Neural cell (in vitro differentiated cells): ENCODE results near the gene NAV1. TPM values are rescaled to one million over a fixed set of nuclear protein-coding genes. Genes with fewer than 3 reads are reported as not detected.

Experiments
- H2AFZ ChIP-seq: fragments of 200-600, 300-800 bp; sonication (generic), shearing (Covaris generic); 2 replicates; pipeline ENCODE4 v1.6.0; 2014; ENCODE audit warnings: low read depth, mild to moderate bottlenecking, antibody characterized with exemption, low read length, moderate library complexity
- H3F3A ChIP-seq: fragments of 200-600 bp; shearing (Covaris generic); 2 replicates; pipeline ENCODE4 v1.6.1; 2016; ENCODE audit warnings: mild to moderate bottlenecking, moderate library complexity, mixed read lengths, antibody characterized with exemption, low read length; ENCODE audit not compliant: insufficient read depth, poor library complexity, severe bottlenecking
- H3K27ac ChIP-seq: fragments of 200-600, 300-800 bp; sonication (generic), shearing (Covaris generic); 2 replicates; pipeline ENCODE4 v1.5.1; 2014; ENCODE audit warnings: mild to moderate bottlenecking, low read length, moderate library complexity
- H3K27me3 ChIP-seq: fragments of 300-800, 200-600 bp; sonication (generic), shearing (Covaris generic); 2 replicates; pipeline ENCODE4 v1.6.0; 2014; ENCODE audit warnings: mild to moderate bottlenecking, low read depth, low read length, moderate library complexity; ENCODE audit not compliant: insufficient read depth
- H3K36me3 ChIP-seq: fragments of 300-800, 200-600 bp; sonication (generic), shearing (Covaris generic); 2 replicates; pipeline ENCODE4 v1.5.1; 2014; ENCODE audit warnings: mild to moderate bottlenecking, antibody characterized with exemption, low read length, moderate library complexity; ENCODE audit not compliant: insufficient read depth
- H3K4me2 ChIP-seq: fragments of 300-800, 200-600 bp; sonication (generic), shearing (Covaris generic); 2 replicates; pipeline ENCODE4 v1.6.0; 2014; ENCODE audit warnings: mild to moderate bottlenecking, low read length
- H3K4me3 ChIP-seq: fragments of 300-800, 200-600 bp; sonication (generic), shearing (Covaris generic); 2 replicates; pipeline ENCODE4 v1.5.1; 2014; ENCODE audit warnings: mild to moderate bottlenecking, low read length, moderate library complexity
- H3K79me2 ChIP-seq: fragments of 200-600 bp; shearing (Covaris generic); replicated peaks from 2 replicates; pipeline ENCODE4 v1.6.0; 2014; ENCODE audit warnings: mild to moderate bottlenecking, low read length, moderate library complexity; ENCODE audit not compliant: insufficient read depth
- H3K9ac ChIP-seq: fragments of 300-800, 200-600 bp; sonication (generic), shearing (Covaris generic); 2 replicates; pipeline ENCODE4 v1.6.1; 2016; ENCODE audit warnings: mild to moderate bottlenecking, low read length, mixed read lengths
- H3K9me2 ChIP-seq: fragments of 200-600 bp; shearing (Covaris generic); 2 replicates; pipeline ENCODE4 v1.6.1; 2016; ENCODE audit warnings: mild to moderate bottlenecking, low read length, mixed read lengths; ENCODE audit not compliant: insufficient read depth
- H3K9me3 ChIP-seq: fragments of 200-600, 300-800 bp; sonication (generic), shearing (Covaris generic); 2 replicates; pipeline ENCODE4 v1.6.1; 2016; ENCODE audit warnings: mild to moderate bottlenecking, mixed run types, low read length, moderate library complexity, mixed read lengths
- H4K20me1 ChIP-seq: fragments of 200-600 bp; shearing (Covaris generic); 2 replicates; pipeline ENCODE4 v1.6.1; 2016; ENCODE audit warnings: mild to moderate bottlenecking, mixed run types; ENCODE audit not compliant: insufficient read depth
- CTCF ChIP-seq: fragments of 450-650 bp; IDR thresholded peaks from 2 replicates; pipeline ENCODE4 v1.5.1; 2014; ENCODE audit warnings: antibody characterized with exemption, mild to moderate bottlenecking, moderate library complexity; ENCODE audit not compliant: poor library complexity, severe bottlenecking
- EP300 ChIP-seq: fragments of 450-650 bp; conservative IDR thresholded peaks from 2 replicates; pipeline ENCODE4 v1.6.1; 2014; ENCODE audit warnings: antibody characterized with exemption, mild to moderate bottlenecking, moderate library complexity; ENCODE audit not compliant: poor library complexity, severe bottlenecking
- EZH2 ChIP-seq: fragments of 200-600, 300-800 bp; shearing (Covaris generic), sonication (generic); IDR thresholded peaks from 2 replicates; pipeline ENCODE4 v1.6.1; 2014; ENCODE audit warnings: antibody characterized with exemption, low read length, borderline replicate concordance, mild to moderate bottlenecking; ENCODE audit not compliant: insufficient read depth, poor library complexity, severe bottlenecking
- MXI1 ChIP-seq: fragments of 450-650 bp; conservative IDR thresholded peaks from 2 replicates; pipeline ENCODE4 v1.6.1; 2014; ENCODE audit warnings: antibody characterized with exemption, mild to moderate bottlenecking; ENCODE audit not compliant: poor library complexity, severe bottlenecking
- POLR2AphosphoS5 ChIP-seq: IDR thresholded peaks from 2 replicates; pipeline ENCODE4 v1.6.1; 2012
- RAD21 ChIP-seq: fragments of 450-650 bp; conservative IDR thresholded peaks from 2 replicates; pipeline ENCODE4 v1.6.1; 2014; ENCODE audit warnings: antibody characterized with exemption, mild to moderate bottlenecking, moderate library complexity
- SMC3 ChIP-seq: fragments of 450-650 bp; conservative IDR thresholded peaks from 2 replicates; pipeline ENCODE4 v1.6.1; 2014; ENCODE audit warnings: antibody characterized with exemption, mild to moderate bottlenecking, moderate library complexity; ENCODE audit not compliant: poor library complexity
- TAF1 ChIP-seq: IDR thresholded peaks from 2 replicates; pipeline ENCODE4 v1.6.1; 2012; ENCODE audit warnings: low read depth
- polyA plus RNA-seq: library from polyadenylated mRNA; depleted of rRNA; stranded (reverse); fragments of >200 nt; gene quantifications from 2 replicates; pipeline ENCODE4 v1.2.3, GENCODE V29; 2014
- TF ChIP-seq, protein P1 (sequence below): IDR thresholded peaks from 2 replicates; pipeline ENCODE4 v1.6.1; 2012; ENCODE audit warnings: borderline replicate concordance

Gene NAV1
- polyA plus RNA-seq, 1 donor from 2014 or later = 33.2 TPM

DNA sequence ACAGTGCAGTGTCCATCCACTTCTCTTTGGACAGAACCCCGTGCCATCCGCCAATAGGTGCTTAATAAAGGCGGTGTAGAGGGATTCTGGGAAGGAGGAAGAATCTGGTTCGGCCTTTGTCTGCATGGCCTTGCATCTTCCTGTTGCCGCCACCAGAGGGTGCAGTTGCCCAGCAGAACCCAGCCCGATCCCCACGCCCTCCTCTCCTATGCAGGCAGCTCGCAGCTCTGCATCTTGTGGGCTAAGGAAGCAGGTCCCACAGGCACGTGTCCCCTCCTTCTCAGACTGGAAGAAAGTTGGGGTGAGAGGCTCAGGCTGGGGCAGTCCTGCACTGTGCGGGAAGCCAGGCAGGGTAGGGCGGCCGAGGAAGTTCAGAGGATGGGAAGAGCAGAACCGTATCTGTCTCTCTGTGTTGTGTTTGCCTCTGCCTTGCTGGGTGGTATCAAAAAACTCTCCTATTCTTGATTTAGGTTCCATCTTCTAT is 20.8 kb downstream of the NAV1 start:
- no peak for TF ChIP-seq EZH2
- peak; percentile 99 for TF ChIP-seq CTCF
- TF ChIP-seq POLR2AphosphoS5 = no peak
- peak; percentile 100 for TF ChIP-seq RAD21
- peak; percentile 83 for TF ChIP-seq MXI1
- TF ChIP-seq EP300 = peak; percentile 31
- TF ChIP-seq SMC3 = peak; percentile 100
- H3K9me2 ChIP-seq = no peaks in the 10 kb centered on the region
- H4K20me1 ChIP-seq = no peaks in the 10 kb centered on the region
- no peaks in the 10 kb centered on the region for H3F3A ChIP-seq
- H2AFZ ChIP-seq = peak overlapping the region; percentile 94
- H3K9ac ChIP-seq = peak overlapping the region; percentile 54
- no peak overlapping the region for H3K4me3 ChIP-seq
- peak overlapping the region; percentile 52 for H3K27ac ChIP-seq
- H3K79me2 ChIP-seq = no peaks in the 10 kb centered on the region
- no peaks in the 10 kb centered on the region for H3K27me3 ChIP-seq
- no peaks in the 10 kb centered on the region for H3K36me3 ChIP-seq
- no peak overlapping the region for H3K4me2 ChIP-seq
- no peaks in the 10 kb centered on the region for H3K9me3 ChIP-seq

DNA sequence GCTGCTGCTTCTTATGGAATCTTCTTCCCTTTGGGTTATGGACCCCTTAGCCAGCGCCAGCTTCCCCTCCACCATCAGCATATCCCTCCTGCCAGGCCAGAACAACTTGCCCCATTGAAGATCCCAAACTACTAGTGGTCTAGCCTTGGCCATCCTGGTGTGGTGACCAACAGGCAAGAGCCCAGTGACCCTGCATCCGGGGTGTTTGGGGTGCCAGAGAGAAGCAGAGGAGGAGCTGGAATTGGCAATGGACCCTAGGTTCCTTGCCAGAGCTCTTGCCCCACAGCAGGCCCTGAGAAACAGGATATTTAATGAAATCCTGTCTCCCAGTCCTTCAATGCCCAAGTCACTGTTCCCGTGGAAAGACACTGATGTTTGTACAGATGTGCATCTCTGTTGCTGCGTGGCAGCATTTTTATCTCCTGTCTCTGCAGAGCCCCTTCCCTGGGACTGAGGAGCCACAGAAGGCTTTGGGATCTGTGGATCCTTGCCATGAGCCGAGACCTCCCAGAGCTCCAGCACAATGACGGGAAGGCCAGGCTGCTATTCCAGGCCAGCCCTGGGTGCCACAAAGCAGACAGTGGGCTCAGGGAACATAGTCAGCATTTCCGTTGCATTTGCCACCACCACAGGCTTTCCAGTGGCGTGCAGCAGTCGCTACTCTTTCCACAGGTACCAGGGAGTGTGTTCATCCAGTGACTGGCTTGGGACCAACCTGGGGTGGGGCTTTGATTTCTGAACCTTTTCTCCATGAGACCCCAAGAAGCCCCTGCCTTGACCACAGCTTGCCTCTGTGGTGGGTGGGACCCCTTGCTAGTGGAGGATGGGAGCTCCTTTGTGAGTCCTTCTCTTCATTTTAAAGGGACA is 21.6 kb downstream of the NAV1 start:
- H3K9me2 ChIP-seq = no peaks in the 10 kb centered on the region
- H3K27me3 ChIP-seq = no peaks in the 10 kb centered on the region
- H4K20me1 ChIP-seq = no peaks in the 10 kb centered on the region
- H3K4me2 ChIP-seq = no peak overlapping the region
- TF ChIP-seq EZH2 = no peak
- TF ChIP-seq MXI1 = no peak
- no peak for TF ChIP-seq POLR2AphosphoS5
- TF ChIP-seq SMC3 = no peak
- TF ChIP-seq TAF1 = no peak
- TF ChIP-seq RAD21 = no peak
- TF ChIP-seq CTCF = no peak
- TF ChIP-seq EP300 = no peak
- TF ChIP-seq, protein P1, sequence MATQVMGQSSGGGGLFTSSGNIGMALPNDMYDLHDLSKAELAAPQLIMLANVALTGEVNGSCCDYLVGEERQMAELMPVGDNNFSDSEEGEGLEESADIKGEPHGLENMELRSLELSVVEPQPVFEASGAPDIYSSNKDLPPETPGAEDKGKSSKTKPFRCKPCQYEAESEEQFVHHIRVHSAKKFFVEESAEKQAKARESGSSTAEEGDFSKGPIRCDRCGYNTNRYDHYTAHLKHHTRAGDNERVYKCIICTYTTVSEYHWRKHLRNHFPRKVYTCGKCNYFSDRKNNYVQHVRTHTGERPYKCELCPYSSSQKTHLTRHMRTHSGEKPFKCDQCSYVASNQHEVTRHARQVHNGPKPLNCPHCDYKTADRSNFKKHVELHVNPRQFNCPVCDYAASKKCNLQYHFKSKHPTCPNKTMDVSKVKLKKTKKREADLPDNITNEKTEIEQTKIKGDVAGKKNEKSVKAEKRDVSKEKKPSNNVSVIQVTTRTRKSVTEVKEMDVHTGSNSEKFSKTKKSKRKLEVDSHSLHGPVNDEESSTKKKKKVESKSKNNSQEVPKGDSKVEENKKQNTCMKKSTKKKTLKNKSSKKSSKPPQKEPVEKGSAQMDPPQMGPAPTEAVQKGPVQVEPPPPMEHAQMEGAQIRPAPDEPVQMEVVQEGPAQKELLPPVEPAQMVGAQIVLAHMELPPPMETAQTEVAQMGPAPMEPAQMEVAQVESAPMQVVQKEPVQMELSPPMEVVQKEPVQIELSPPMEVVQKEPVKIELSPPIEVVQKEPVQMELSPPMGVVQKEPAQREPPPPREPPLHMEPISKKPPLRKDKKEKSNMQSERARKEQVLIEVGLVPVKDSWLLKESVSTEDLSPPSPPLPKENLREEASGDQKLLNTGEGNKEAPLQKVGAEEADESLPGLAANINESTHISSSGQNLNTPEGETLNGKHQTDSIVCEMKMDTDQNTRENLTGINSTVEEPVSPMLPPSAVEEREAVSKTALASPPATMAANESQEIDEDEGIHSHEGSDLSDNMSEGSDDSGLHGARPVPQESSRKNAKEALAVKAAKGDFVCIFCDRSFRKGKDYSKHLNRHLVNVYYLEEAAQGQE = no peak
- no peaks in the 10 kb centered on the region for H3K79me2 ChIP-seq
- no peaks in the 10 kb centered on the region for H3F3A ChIP-seq
- no peak overlapping the region for H3K9ac ChIP-seq
- H3K36me3 ChIP-seq = no peaks in the 10 kb centered on the region
- no peaks in the 10 kb centered on the region for H3K9me3 ChIP-seq
- no peak overlapping the region for H2AFZ ChIP-seq
- no peak overlapping the region for H3K27ac ChIP-seq
- H3K4me3 ChIP-seq = no peak overlapping the region
